H9 (cell line): ENCODE data around the gene WIPI1. TPM values are rescaled to one million over a fixed set of nuclear protein-coding genes. Genes with fewer than 3 reads are reported as not detected.

Experiments used
- DNase-seq: peaks from one replicate; pipeline ENCODE4 v3.0.0-alpha.2; 2017
- H2AFZ ChIP-seq: one replicate; pipeline ENCODE4 v1.6.1; 2013; ENCODE audit warnings: mild to moderate bottlenecking, low read length, control low read depth, moderate library complexity
- H2AK5ac ChIP-seq: 2 replicates; pipeline ENCODE4 v1.6.1; 2013; ENCODE audit warnings: low read length, control low read depth, mixed read lengths; ENCODE audit not compliant: insufficient read length
- H2BK120ac ChIP-seq: one replicate; pipeline ENCODE4 v1.6.1; 2013; ENCODE audit warnings: low read depth, mild to moderate bottlenecking, low read length, control low read depth, inconsistent platforms; ENCODE audit not compliant: poor library complexity, severe bottlenecking
- H2BK12ac ChIP-seq: 2 replicates; pipeline ENCODE4 v1.6.1; 2013; ENCODE audit warnings: low read length, control low read depth, mixed read lengths, low read depth; ENCODE audit not compliant: insufficient read length
- H2BK15ac ChIP-seq: 2 replicates; pipeline ENCODE4 v1.6.1; 2013; ENCODE audit warnings: low read depth, low read length, control low read depth
- H2BK20ac ChIP-seq: one replicate; pipeline ENCODE4 v1.6.1; 2013; ENCODE audit warnings: low read depth, mild to moderate bottlenecking, low read length, control low read depth, inconsistent platforms; ENCODE audit not compliant: poor library complexity, severe bottlenecking
- H2BK5ac ChIP-seq: 2 replicates; pipeline ENCODE4 v1.6.1; 2013; ENCODE audit warnings: low read length, control low read depth, mixed read lengths; ENCODE audit not compliant: insufficient read length
- H3K14ac ChIP-seq: 2 replicates; pipeline ENCODE4 v1.6.1; 2013; ENCODE audit warnings: low read length, control low read depth; ENCODE audit not compliant: insufficient read depth
- H3K18ac ChIP-seq: 2 replicates; pipeline ENCODE4 v1.6.1; 2013; ENCODE audit warnings: low read depth, mild to moderate bottlenecking, mixed read lengths, low read length, control low read depth; ENCODE audit not compliant: insufficient read length
- H3K23ac ChIP-seq: 2 replicates; pipeline ENCODE4 v1.6.1; 2013; ENCODE audit warnings: low read length, control low read depth, mixed read lengths, low read depth; ENCODE audit not compliant: insufficient read length
- H3K23me2 ChIP-seq: 2 replicates; pipeline ENCODE4 v1.6.1; 2013; ENCODE audit warnings: low read depth, mild to moderate bottlenecking, mixed read lengths, low read length, control low read depth; ENCODE audit not compliant: insufficient read length, poor library complexity, severe bottlenecking
- H3K27ac ChIP-seq: 2 replicates; pipeline ENCODE4 v1.5.1; 2013; ENCODE audit warnings: low read length, control low read depth, mixed read lengths, low read depth; ENCODE audit not compliant: insufficient read length
- H3K27me3 ChIP-seq: 2 replicates; pipeline ENCODE4 v1.6.1; 2013; ENCODE audit warnings: low read length, control low read depth, inconsistent platforms; ENCODE audit not compliant: insufficient read depth
- H3K4ac ChIP-seq: 2 replicates; pipeline ENCODE4 v1.6.1; 2013; ENCODE audit warnings: low read depth, mild to moderate bottlenecking, control low read depth, inconsistent platforms, low read length, moderate library complexity
- H3K4me1 ChIP-seq: 2 replicates; pipeline ENCODE4 v1.6.1; 2013; ENCODE audit warnings: low read length, control low read depth, inconsistent platforms; ENCODE audit not compliant: insufficient read depth
- H3K4me2 ChIP-seq: 2 replicates; pipeline ENCODE4 v1.6.1; 2013; ENCODE audit warnings: low read length, control low read depth, mixed read lengths; ENCODE audit not compliant: insufficient read length, insufficient read depth
- H3K56ac ChIP-seq: 2 replicates; pipeline ENCODE4 v1.6.1; 2013; ENCODE audit warnings: low read depth, mild to moderate bottlenecking, mixed read lengths, low read length, control low read depth; ENCODE audit not compliant: insufficient read length
- H3K79me1 ChIP-seq: 2 replicates; pipeline ENCODE4 v1.6.1; 2013; ENCODE audit warnings: low read depth, mild to moderate bottlenecking, moderate library complexity, low read length, control low read depth, inconsistent platforms; ENCODE audit not compliant: insufficient read depth, poor library complexity, severe bottlenecking
- H3K79me2 ChIP-seq: 2 replicates; pipeline ENCODE4 v1.6.1; 2013; ENCODE audit warnings: low read length, control low read depth, inconsistent platforms; ENCODE audit not compliant: insufficient read depth
- H3K9ac ChIP-seq: 2 replicates; pipeline ENCODE4 v1.6.1; 2013; ENCODE audit warnings: low read length, control low read depth, mixed read lengths; ENCODE audit not compliant: insufficient read length; ENCODE audit errors: extremely low read depth
- H3K9me3 ChIP-seq: one replicate; pipeline ENCODE4 v1.6.1; 2013; ENCODE audit warnings: low read depth, low read length, inconsistent platforms; ENCODE audit not compliant: control insufficient read depth
- H3T11ph ChIP-seq: one replicate; pipeline ENCODE4 v1.6.1; 2013; ENCODE audit warnings: mild to moderate bottlenecking, low read length, control low read depth, inconsistent platforms
- H4K20me1 ChIP-seq: one replicate; pipeline ENCODE4 v1.6.1; 2013; ENCODE audit not compliant: control insufficient read depth, insufficient read length, insufficient read depth
- H4K5ac ChIP-seq: 2 replicates; pipeline ENCODE4 v1.6.1; 2013; ENCODE audit warnings: low read depth, mild to moderate bottlenecking, mixed read lengths, low read length, control low read depth; ENCODE audit not compliant: insufficient read length
- H4K8ac ChIP-seq: replicated peaks from 2 replicates; pipeline ENCODE4 v1.6.1; 2013; ENCODE audit warnings: low read length, control low read depth, mixed read lengths, low read depth; ENCODE audit not compliant: insufficient read length
- H4K91ac ChIP-seq: 2 replicates; pipeline ENCODE4 v1.6.1; 2013; ENCODE audit warnings: low read depth, mild to moderate bottlenecking, moderate library complexity, mixed read lengths, low read length, control low read depth; ENCODE audit not compliant: insufficient read length
- H3K27ac Mint-ChIP-seq, 3 experiments: 2 replicates in 2 of 3; 3 replicates in 1 of 3; pipeline ENCODE4 v1.8.0; 2020 to 2021; ENCODE audit warnings: mixed read lengths in 3 of 3, mild to moderate bottlenecking in 1 of 3, moderate library complexity in 1 of 3
- H3K27me3 Mint-ChIP-seq: 2 replicates; pipeline ENCODE4 v1.8.0; 2021; ENCODE audit warnings: low read depth, mild to moderate bottlenecking, moderate library complexity, mixed read lengths
- H3K36me3 Mint-ChIP-seq, 3 experiments: 2 replicates in 2 of 3; 3 replicates in 1 of 3; pipeline ENCODE4 v1.8.0; 2020 to 2021; ENCODE audit warnings: low read depth in 3 of 3, mixed read lengths in 3 of 3; ENCODE audit not compliant: insufficient read depth in 1 of 3
- H3K4me1 Mint-ChIP-seq, 2 experiments: 2 replicates each; pipeline ENCODE4 v1.8.0; 2020; ENCODE audit warnings: mixed read lengths in 2 of 2
- H3K4me3 Mint-ChIP-seq, 2 experiments: 2 replicates in 1 of 2; 3 replicates in 1 of 2; pipeline ENCODE4 v1.8.0; 2020 to 2021; ENCODE audit warnings: mild to moderate bottlenecking in 2 of 2, mixed read lengths in 2 of 2, moderate library complexity in 1 of 2
- H3K9me3 Mint-ChIP-seq, 2 experiments: 2 replicates in 1 of 2; 3 replicates in 1 of 2; pipeline ENCODE4 v1.8.0; 2020; ENCODE audit warnings: mild to moderate bottlenecking in 2 of 2, mixed read lengths in 2 of 2, moderate library complexity in 1 of 2
- WGBS: extraction: QIAGEN DNeasy Blood & Tissue Kit; methylation state at CpG from one replicate; pipeline ENCODE4 v1.1.7; 2013; ENCODE audit warnings: missing lambda C conversion rate, low lambda C conversion rate, mixed read lengths; ENCODE audit not compliant: insufficient read length; ENCODE audit errors: extremely low coverage; 5-methylcytosine and 5-hydroxymethylcytosine counted together
- total RNA-seq: library from RNA; stranded (reverse); gene quantifications from 2 replicates; pipeline ENCODE4 v1.2.1, GENCODE V29; 2021
- TF ChIP-seq, protein P1 (sequence below): fragments of 200-600 bp; sonication (generic); conservative IDR thresholded peaks from 3 replicates; pipeline ENCODE4 v1.8.0; 2021; ENCODE audit warnings: antibody characterized with exemption, mild to moderate bottlenecking

Gene WIPI1
- total RNA-seq, 1 experiment from 2014 or later = 15.4 TPM

DNA sequence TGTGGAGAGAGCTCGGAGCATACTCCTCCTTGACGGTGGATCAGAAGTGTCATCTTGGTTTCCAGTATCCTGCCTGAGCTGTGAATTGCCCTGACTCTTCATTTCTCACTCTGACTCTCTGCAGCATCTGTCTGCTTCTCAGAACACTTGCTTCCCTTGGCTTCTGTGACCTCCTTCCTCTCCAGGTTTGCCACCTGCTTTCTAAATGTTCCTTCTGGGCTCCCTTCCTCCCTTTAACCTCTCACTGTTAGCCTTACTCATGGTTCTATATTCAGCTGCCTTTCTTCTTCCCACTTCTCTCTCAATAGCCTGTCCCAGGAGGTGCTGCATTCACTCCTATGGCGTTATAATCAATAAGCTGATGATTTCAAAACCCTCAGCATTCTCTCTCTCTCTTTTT lies 43.8 kb upstream of the WIPI1 start:
- no peak overlapping the region for H3K27ac Mint-ChIP-seq
- no peak overlapping the region for H2AK5ac ChIP-seq
- H4K20me1 ChIP-seq = no peaks in the 10 kb centered on the region
- H3K4me3 Mint-ChIP-seq = no peak overlapping the region
- no peak overlapping the region for H2BK15ac ChIP-seq
- H3K14ac ChIP-seq = no peak overlapping the region
- H3K27me3 ChIP-seq = no peaks in the 10 kb centered on the region
- no peaks in the 10 kb centered on the region; the same call in 1 of the 2 replicates for H3K27me3 Mint-ChIP-seq
- H3K9me3 Mint-ChIP-seq = peaks cover 3 to 4% of the 10 kb centered on the region in 2 experiments
- no peaks in the 10 kb centered on the region; a peak in 1 of 4 replicates for H3K4me1 Mint-ChIP-seq
- H3K9me3 ChIP-seq = no peaks in the 10 kb centered on the region
- no peaks in the 10 kb centered on the region for H3K23me2 ChIP-seq
- no peak overlapping the region for H3K9ac ChIP-seq
- H2BK120ac ChIP-seq = no peak overlapping the region
- no peak overlapping the region for H3T11ph ChIP-seq
- TF ChIP-seq, protein P1, sequence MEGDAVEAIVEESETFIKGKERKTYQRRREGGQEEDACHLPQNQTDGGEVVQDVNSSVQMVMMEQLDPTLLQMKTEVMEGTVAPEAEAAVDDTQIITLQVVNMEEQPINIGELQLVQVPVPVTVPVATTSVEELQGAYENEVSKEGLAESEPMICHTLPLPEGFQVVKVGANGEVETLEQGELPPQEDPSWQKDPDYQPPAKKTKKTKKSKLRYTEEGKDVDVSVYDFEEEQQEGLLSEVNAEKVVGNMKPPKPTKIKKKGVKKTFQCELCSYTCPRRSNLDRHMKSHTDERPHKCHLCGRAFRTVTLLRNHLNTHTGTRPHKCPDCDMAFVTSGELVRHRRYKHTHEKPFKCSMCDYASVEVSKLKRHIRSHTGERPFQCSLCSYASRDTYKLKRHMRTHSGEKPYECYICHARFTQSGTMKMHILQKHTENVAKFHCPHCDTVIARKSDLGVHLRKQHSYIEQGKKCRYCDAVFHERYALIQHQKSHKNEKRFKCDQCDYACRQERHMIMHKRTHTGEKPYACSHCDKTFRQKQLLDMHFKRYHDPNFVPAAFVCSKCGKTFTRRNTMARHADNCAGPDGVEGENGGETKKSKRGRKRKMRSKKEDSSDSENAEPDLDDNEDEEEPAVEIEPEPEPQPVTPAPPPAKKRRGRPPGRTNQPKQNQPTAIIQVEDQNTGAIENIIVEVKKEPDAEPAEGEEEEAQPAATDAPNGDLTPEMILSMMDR = no peak
- no peak overlapping the region for H3K23ac ChIP-seq
- no peaks in the 10 kb centered on the region for H3K79me2 ChIP-seq
- H4K91ac ChIP-seq = no peak overlapping the region
- no peak overlapping the region for H2AFZ ChIP-seq
- H3K27ac ChIP-seq = no peak overlapping the region
- no CpG with 5 or more reads among the region's 3 CpGs for WGBS
- no peak overlapping the region for H4K8ac ChIP-seq
- no peak overlapping the region for H3K4ac ChIP-seq
- no peak for DNase-seq
- no peak overlapping the region for H2BK5ac ChIP-seq
- no peak overlapping the region for H2BK20ac ChIP-seq
- H3K79me1 ChIP-seq = no peaks in the 10 kb centered on the region
- no peak overlapping the region for H3K4me2 ChIP-seq
- peaks cover 2 to 4% (median 3%) of the 10 kb centered on the region in 3 experiments; a peak in 4 of 7 replicates for H3K36me3 Mint-ChIP-seq
- H4K5ac ChIP-seq = no peak overlapping the region
- H3K4me1 ChIP-seq = no peaks in the 10 kb centered on the region
- no peak overlapping the region for H3K18ac ChIP-seq
- no peak overlapping the region for H3K56ac ChIP-seq
- H2BK12ac ChIP-seq = no peak overlapping the region
